Activated T-helper 17 cell treated with anti-CD3 and anti-CD28 coated beads, Interleukin-2, amount 50 U/mL, for 72 hours (primary cell): ENCODE data around the gene HS6ST3. TPM values are rescaled to one million over a fixed set of nuclear protein-coding genes. Genes with fewer than 3 reads are reported as not detected.
"Not testable (repeated sequence)": the region's sequence is repeated elsewhere in the genome, so short reads cannot be mapped to it uniquely, and the experiment has no call there.

Source experiments
- ATAC-seq: fragments of 150-1000 bp; cut with Tn5 transposase; replicated peaks from 2 replicates; pipeline ENCODE4 v1.10.0; 2021; ENCODE audit warnings: mild to moderate bottlenecking, moderate library complexity
- H3K27ac Mint-ChIP-seq: one replicate; pipeline ENCODE4 v1.8.0; 2022; ENCODE audit warnings: mixed read lengths
- H3K27me3 Mint-ChIP-seq: one replicate; pipeline ENCODE4 v1.8.0; 2022; ENCODE audit warnings: mixed read lengths
- H3K36me3 Mint-ChIP-seq: one replicate; pipeline ENCODE4 v1.8.0; 2022; ENCODE audit warnings: low read depth, mild to moderate bottlenecking, mixed read lengths
- H3K4me1 Mint-ChIP-seq: one replicate; pipeline ENCODE4 v1.8.0; 2022; ENCODE audit warnings: mixed read lengths
- H3K4me3 Mint-ChIP-seq: one replicate; pipeline ENCODE4 v1.8.0; 2022; ENCODE audit warnings: mild to moderate bottlenecking, mixed read lengths
- H3K9me3 Mint-ChIP-seq: one replicate; pipeline ENCODE4 v1.8.0; 2022; ENCODE audit warnings: mixed read lengths
- total RNA-seq, 2 donors: library from RNA; stranded (reverse); gene quantifications; one replicate each; pipeline ENCODE4 v1.2.3, GENCODE V29; 2022

Gene HS6ST3
- total RNA-seq, 2 donors from 2014 or later: not detected

- Mint-ChIP-seq H3K4me1 (no peaks in the 10 kb centered on the region), H3K27ac (no peak overlapping the region), H3K9me3 (no peaks in the 10 kb centered on the region), H3K36me3 (no peaks in the 10 kb centered on the region), H3K27me3 (no peaks in the 10 kb centered on the region), H3K4me3 (no peak overlapping the region)
- no peak for ATAC-seq
These were observed 659.9 kb downstream of the HS6ST3 start for GRCh38 chr13:96749825-96750224.

- Mint-ChIP-seq H3K27ac (no peak overlapping the region), H3K4me1 (no peaks in the 10 kb centered on the region), H3K4me3 (no peak overlapping the region), H3K9me3 (no peaks in the 10 kb centered on the region), H3K36me3 (no peaks in the 10 kb centered on the region), H3K27me3 (no peaks in the 10 kb centered on the region)
- no peak for ATAC-seq
These were observed 661.2 kb downstream of the HS6ST3 start for GRCh38 chr13:96751089-96751488.

- H3K27ac Mint-ChIP-seq: no peak overlapping the region
- no peak overlapping the region for H3K4me3 Mint-ChIP-seq
- ATAC-seq: no peak
- H3K36me3 Mint-ChIP-seq: no peaks in the 10 kb centered on the region
- no peaks in the 10 kb centered on the region for H3K27me3 Mint-ChIP-seq
- H3K4me1 Mint-ChIP-seq: no peaks in the 10 kb centered on the region
- peaks cover 4% of the 10 kb centered on the region for H3K9me3 Mint-ChIP-seq
These were observed 673.0 kb downstream of the HS6ST3 start for GRCh38 chr13:96762876-96763275.

- Mint-ChIP-seq H3K27ac (no peak overlapping the region), H3K27me3 (no peaks in the 10 kb centered on the region), H3K4me3 (no peak overlapping the region), H3K36me3 (no peaks in the 10 kb centered on the region), H3K4me1 (no peaks in the 10 kb centered on the region), H3K9me3 (peaks cover 4% of the 10 kb centered on the region)
- ATAC-seq: no peak
These were observed 676.4 kb downstream of the HS6ST3 start for GRCh38 chr13:96766306-96766705.

- Mint-ChIP-seq H3K9me3 (peaks cover 4% of the 10 kb centered on the region), H3K36me3 (no peaks in the 10 kb centered on the region), H3K27me3 (no peaks in the 10 kb centered on the region), H3K27ac (no peak overlapping the region), H3K4me3 (no peak overlapping the region), H3K4me1 (no peaks in the 10 kb centered on the region)
- ATAC-seq: no peak
These were observed 678.6 kb downstream of the HS6ST3 start for GRCh38 chr13:96768524-96768923.

GRCh38 chr13:96769874-96770273, 680.0 kb downstream of the HS6ST3 start:
- no peak for ATAC-seq
- Mint-ChIP-seq H3K27ac (no peak overlapping the region), H3K36me3 (no peaks in the 10 kb centered on the region), H3K4me3 (no peak overlapping the region), H3K9me3 (peaks cover 7% of the 10 kb centered on the region), H3K27me3 (no peaks in the 10 kb centered on the region), H3K4me1 (no peaks in the 10 kb centered on the region)

- H3K4me3 Mint-ChIP-seq: no peak overlapping the region
- peaks cover 11% of the 10 kb centered on the region for H3K9me3 Mint-ChIP-seq
- H3K36me3 Mint-ChIP-seq: no peaks in the 10 kb centered on the region
- no peak for ATAC-seq
- no peaks in the 10 kb centered on the region for H3K4me1 Mint-ChIP-seq
- H3K27me3 Mint-ChIP-seq: no peaks in the 10 kb centered on the region
- H3K27ac Mint-ChIP-seq: no peak overlapping the region
These were observed 681.8 kb downstream of the HS6ST3 start for GRCh38 chr13:96771486-96772367.

- Mint-ChIP-seq H3K9me3 (peaks cover 13% of the 10 kb centered on the region), H3K27me3 (no peaks in the 10 kb centered on the region), H3K4me3 (no peak overlapping the region), H3K36me3 (no peaks in the 10 kb centered on the region), H3K27ac (no peak overlapping the region), H3K4me1 (no peaks in the 10 kb centered on the region)
- ATAC-seq: no peak
These were observed 682.5 kb downstream of the HS6ST3 start for GRCh38 chr13:96772426-96772825.

- peaks cover 19% of the 10 kb centered on the region for H3K9me3 Mint-ChIP-seq
- H3K36me3 Mint-ChIP-seq, H3K4me3 Mint-ChIP-seq, H3K4me1 Mint-ChIP-seq, H3K27ac Mint-ChIP-seq, H3K27me3 Mint-ChIP-seq, ATAC-seq: not testable (repeated sequence)
These were observed 688.4 kb downstream of the HS6ST3 start for GRCh38 chr13:96778302-96778701.

- Mint-ChIP-seq H3K36me3 (no peaks in the 10 kb centered on the region), H3K27ac (no peak overlapping the region), H3K27me3 (no peaks in the 10 kb centered on the region), H3K4me3 (no peak overlapping the region), H3K9me3 (peaks cover 16% of the 10 kb centered on the region), H3K4me1 (no peaks in the 10 kb centered on the region)
- ATAC-seq: no peak
These were observed 689.8 kb downstream of the HS6ST3 start for GRCh38 chr13:96779691-96780090.

GRCh38 chr13:96780105-96780504, 690.2 kb downstream of the HS6ST3 start:
- H3K9me3 Mint-ChIP-seq: peaks cover 16% of the 10 kb centered on the region
- no peaks in the 10 kb centered on the region for H3K4me1 Mint-ChIP-seq
- no peaks in the 10 kb centered on the region for H3K27me3 Mint-ChIP-seq
- ATAC-seq: no peak
- H3K36me3 Mint-ChIP-seq: no peaks in the 10 kb centered on the region
- no peak overlapping the region for H3K4me3 Mint-ChIP-seq
- no peak overlapping the region for H3K27ac Mint-ChIP-seq

GRCh38 chr13:96781141-96781540, 691.2 kb downstream of the HS6ST3 start:
- H3K4me3 Mint-ChIP-seq: no peak overlapping the region
- H3K27me3 Mint-ChIP-seq: no peaks in the 10 kb centered on the region
- no peak overlapping the region for H3K27ac Mint-ChIP-seq
- H3K36me3 Mint-ChIP-seq: no peaks in the 10 kb centered on the region
- no peak for ATAC-seq
- peaks cover 11% of the 10 kb centered on the region for H3K9me3 Mint-ChIP-seq
- no peaks in the 10 kb centered on the region for H3K4me1 Mint-ChIP-seq

- Mint-ChIP-seq H3K9me3 (peaks cover 8% of the 10 kb centered on the region), H3K36me3 (no peaks in the 10 kb centered on the region), H3K27ac (no peak overlapping the region), H3K4me3 (no peak overlapping the region), H3K4me1 (no peaks in the 10 kb centered on the region), H3K27me3 (no peaks in the 10 kb centered on the region)
- no peak for ATAC-seq
These were observed 692.3 kb downstream of the HS6ST3 start for GRCh38 chr13:96782186-96782585.

GRCh38 chr13:96783057-96783456, 693.1 kb downstream of the HS6ST3 start:
- Mint-ChIP-seq H3K4me3 (no peak overlapping the region), H3K27me3 (no peaks in the 10 kb centered on the region), H3K4me1 (no peaks in the 10 kb centered on the region), H3K9me3 (peaks cover 4% of the 10 kb centered on the region), H3K27ac (no peak overlapping the region), H3K36me3 (no peaks in the 10 kb centered on the region)
- ATAC-seq: no peak

GRCh38 chr13:96783511-96783910, 693.6 kb downstream of the HS6ST3 start:
- Mint-ChIP-seq H3K27me3 (no peaks in the 10 kb centered on the region), H3K27ac (no peak overlapping the region)
- ATAC-seq: no peak

More at GRCh38 chr13:96783511-96783910, 693.6 kb downstream of the HS6ST3 start:
- no peaks in the 10 kb centered on the region for H3K36me3 Mint-ChIP-seq
- no peak overlapping the region for H3K4me3 Mint-ChIP-seq
- H3K4me1 Mint-ChIP-seq: no peaks in the 10 kb centered on the region
- peaks cover 4% of the 10 kb centered on the region for H3K9me3 Mint-ChIP-seq
